ENCODE data around the gene ORC4.

GRCh38 chr2:148046802-148047201 is 26.3 kb upstream of the ORC4 start:
- TF ChIP-seq CTCF (IDR thresholded peaks at IDR 0.05) = no peak
- TF ChIP-seq EP300 (IDR thresholded peaks at IDR 0.05) = no peak
- no peak for TF ChIP-seq POLR2A (IDR thresholded peaks at IDR 0.05)
- no peak for TF ChIP-seq POLR2AphosphoS5 (IDR thresholded peaks at IDR 0.05)
